ENCODE data around the gene CLHC1. TPM values are rescaled to one million over a fixed set of nuclear protein-coding genes. Genes with fewer than 3 reads are reported as not detected.

CLHC1 gene
- total and polyA plus RNA-seq, 12 donors = 4.7 to 21.3 (median 10.5) TPM

DNA sequence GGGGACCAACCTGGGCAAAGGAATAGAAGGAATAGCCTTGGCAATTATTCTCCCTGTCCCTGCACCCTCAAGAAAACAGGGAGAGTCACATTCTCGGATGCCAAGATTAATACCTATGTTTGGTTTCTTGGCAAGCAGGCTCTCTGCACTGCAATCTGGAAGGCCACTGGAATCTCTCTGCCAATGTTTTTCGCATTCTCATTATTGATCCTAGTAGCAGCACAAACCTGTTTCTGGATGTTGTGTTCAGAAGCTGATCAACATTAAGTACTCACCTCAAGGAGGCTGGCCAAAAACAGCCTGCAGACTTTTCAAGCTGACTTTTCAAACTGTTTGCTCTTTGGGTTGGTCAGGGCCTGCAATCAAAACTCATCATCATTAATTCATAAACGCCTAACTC, 62.2 kb downstream of the CLHC1 start:
- H3K27ac ChIP-seq = no peak overlapping the region

DNA sequence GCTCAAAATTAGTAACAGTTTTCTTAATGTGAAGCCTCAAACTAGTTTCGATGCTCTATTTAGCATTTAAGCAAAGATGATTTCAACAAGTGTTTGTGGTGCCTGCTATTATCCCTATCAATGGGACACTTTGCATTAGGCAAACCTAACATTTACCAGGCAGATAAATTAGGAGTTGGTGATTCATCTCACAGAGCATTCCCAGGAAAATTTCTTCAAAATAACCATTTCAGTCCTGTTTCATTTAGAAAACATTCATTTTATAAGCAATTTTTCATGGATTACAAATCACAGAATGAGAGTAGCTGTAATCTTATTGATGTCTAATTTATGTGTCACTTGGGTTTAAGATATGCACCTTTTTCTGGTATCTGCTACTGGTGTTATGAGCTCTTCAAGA, 62.7 kb downstream of the CLHC1 start:
- H3K27ac ChIP-seq = no peak overlapping the region

More for the DNA sequence above, 62.2 kb downstream of the CLHC1 start:
- intact Hi-C loops (cut with DNase I) = loop anchor here (5.0 to 10.0 kb wide), 4 partner anchors 123 to 265 kb away; no protein-coding TSS in a partner anchor
- Histone ChIP-seq H3K4me3 (no peak overlapping the region), H3K4me1 (replicated peaks in 1 of 2) (peaks cover 0 to 24% of the 10 kb centered on the region in 2 donors), H3K9me3 (replicated peaks in 1 of 3) (no peaks in the 10 kb centered on the region), H3K27me3 (no peaks in the 10 kb centered on the region), H3K36me3 (replicated peaks in 1 of 2) (no peaks in the 10 kb centered on the region)
- TF ChIP-seq, protein P1, sequence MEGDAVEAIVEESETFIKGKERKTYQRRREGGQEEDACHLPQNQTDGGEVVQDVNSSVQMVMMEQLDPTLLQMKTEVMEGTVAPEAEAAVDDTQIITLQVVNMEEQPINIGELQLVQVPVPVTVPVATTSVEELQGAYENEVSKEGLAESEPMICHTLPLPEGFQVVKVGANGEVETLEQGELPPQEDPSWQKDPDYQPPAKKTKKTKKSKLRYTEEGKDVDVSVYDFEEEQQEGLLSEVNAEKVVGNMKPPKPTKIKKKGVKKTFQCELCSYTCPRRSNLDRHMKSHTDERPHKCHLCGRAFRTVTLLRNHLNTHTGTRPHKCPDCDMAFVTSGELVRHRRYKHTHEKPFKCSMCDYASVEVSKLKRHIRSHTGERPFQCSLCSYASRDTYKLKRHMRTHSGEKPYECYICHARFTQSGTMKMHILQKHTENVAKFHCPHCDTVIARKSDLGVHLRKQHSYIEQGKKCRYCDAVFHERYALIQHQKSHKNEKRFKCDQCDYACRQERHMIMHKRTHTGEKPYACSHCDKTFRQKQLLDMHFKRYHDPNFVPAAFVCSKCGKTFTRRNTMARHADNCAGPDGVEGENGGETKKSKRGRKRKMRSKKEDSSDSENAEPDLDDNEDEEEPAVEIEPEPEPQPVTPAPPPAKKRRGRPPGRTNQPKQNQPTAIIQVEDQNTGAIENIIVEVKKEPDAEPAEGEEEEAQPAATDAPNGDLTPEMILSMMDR (IDR thresholded peaks at IDR 0.05) = no peak
- no peak for TF ChIP-seq POLR2A (IDR thresholded peaks at IDR 0.05)
- no peak for DNase-seq
- 58 to 72% (median 69%) methylated on average over 3 of the region's 3 CpGs for WGBS, 4 donors

DNA sequence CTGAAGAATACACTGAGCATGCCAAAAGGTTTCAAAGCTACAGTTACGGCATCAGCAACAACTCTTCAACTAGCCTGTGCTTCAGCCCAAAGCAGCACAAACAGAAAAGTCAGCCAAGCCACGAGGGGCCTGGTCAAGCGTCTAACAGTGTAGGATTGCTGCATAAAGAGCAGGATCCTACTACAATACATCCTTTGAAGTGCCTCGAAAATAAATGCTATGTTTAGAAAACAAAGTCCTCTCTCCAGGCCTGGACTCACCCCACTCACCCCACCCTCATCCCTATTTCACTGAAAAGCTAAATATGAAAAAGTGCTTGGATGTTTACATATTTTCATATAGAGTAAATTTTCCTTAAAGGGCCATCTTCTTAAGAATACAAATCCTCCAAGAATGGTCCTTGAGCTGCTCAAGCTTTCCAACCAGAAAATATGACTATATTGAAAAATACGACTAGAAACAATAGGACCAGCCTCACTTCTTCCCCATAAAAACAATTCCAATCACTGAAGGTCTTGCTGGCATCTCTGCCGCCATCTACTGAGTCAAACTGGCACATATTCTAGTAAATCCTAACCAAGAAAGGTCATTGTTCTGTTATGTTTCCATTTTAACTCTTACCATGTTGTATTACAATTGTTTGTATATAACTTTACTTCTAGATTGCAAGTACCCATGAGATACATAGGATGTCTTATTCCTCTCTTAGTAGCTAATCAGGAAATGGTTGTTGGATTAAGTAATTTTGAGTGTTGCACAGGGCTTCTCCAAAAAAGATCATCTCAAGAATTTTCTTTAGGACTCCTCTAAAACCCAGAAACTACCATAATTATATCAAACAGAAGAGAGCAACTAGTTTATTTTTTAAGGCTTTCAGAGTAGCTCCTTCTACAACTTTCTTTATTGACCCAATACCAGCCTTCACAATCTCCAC, 63.6 kb downstream of the CLHC1 start:
- intact Hi-C loops (cut with DNase I) = loop anchor here (5.0 to 10.0 kb wide), 3 partner anchors 121 to 154 kb away; no protein-coding TSS in a partner anchor

More for the DNA sequence above, 62.7 kb downstream of the CLHC1 start:
- TF ChIP-seq, protein P1 (IDR thresholded peaks at IDR 0.05) = no peak
- no peak for TF ChIP-seq POLR2A (IDR thresholded peaks at IDR 0.05)
- no peak overlapping the region for H3K4me3 ChIP-seq
- peaks cover 0 to 22% of the 10 kb centered on the region in 2 donors for H3K4me1 ChIP-seq (replicated peaks in 1 of 2)
- H3K36me3 ChIP-seq (replicated peaks in 1 of 2) = no peaks in the 10 kb centered on the region
- no peaks in the 10 kb centered on the region for H3K27me3 ChIP-seq
- DNase-seq = no peak
- 78 to 93% (median 92%) methylated on average over 1 of the region's 1 CpG for WGBS, 4 donors
- intact Hi-C loops (cut with DNase I) = loop anchor here (5.0 to 10.0 kb wide), 3 partner anchors 122 to 155 kb away; no protein-coding TSS in a partner anchor
- no peaks in the 10 kb centered on the region for H3K9me3 ChIP-seq (replicated peaks in 1 of 3)

DNA sequence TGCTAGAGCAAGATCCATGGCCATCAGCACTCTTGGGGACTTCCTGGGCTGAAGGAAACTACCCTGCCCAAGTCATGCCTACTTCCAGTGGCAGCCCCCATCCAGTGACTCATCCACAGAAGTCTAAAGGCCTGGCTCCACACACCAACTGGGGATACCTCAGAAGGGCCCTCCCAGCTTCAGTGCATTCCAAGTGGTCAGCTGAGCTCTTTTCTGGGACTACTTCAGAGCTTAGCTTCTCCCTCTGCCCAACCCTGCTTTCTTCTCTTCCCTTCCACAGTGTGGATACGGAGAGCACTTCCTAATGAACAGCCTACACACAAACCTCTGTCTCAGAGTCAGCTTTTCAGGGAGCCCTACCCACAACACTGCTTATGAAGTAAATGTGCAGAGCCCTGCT, 66.5 kb downstream of the CLHC1 start:
- DNase-seq = no peak
- Histone ChIP-seq H3K4me1 (replicated peaks in 1 of 2) (peaks cover 0 to 33% of the 10 kb centered on the region in 2 donors), H3K27me3 (no peaks in the 10 kb centered on the region), H3K27ac (no peak overlapping the region), H3K36me3 (replicated peaks in 1 of 2) (no peaks in the 10 kb centered on the region), H3K9me3 (replicated peaks in 1 of 3) (no peaks in the 10 kb centered on the region), H3K4me3 (no peak overlapping the region)
- intact Hi-C loops (cut with DNase I) = loop anchor here (5.0 to 10.0 kb wide), 3 partner anchors 118 to 151 kb away; no protein-coding TSS in a partner anchor
- WGBS, 4 donors = 85 to 100% (median 96%) methylated on average over 1 of the region's 1 CpG
- TF ChIP-seq, protein P1 (IDR thresholded peaks at IDR 0.05) = no peak
- TF ChIP-seq POLR2A (IDR thresholded peaks at IDR 0.05) = no peak

More for the DNA sequence above, 63.6 kb downstream of the CLHC1 start:
- H3K4me1 ChIP-seq (replicated peaks in 1 of 2) = peaks cover 0 to 16% of the 10 kb centered on the region in 2 donors
- H3K36me3 ChIP-seq (replicated peaks in 1 of 2) = no peaks in the 10 kb centered on the region
- H3K27me3 ChIP-seq = no peaks in the 10 kb centered on the region
- 36 to 41% (median 38%) methylated on average over 6 of the region's 6 CpGs for WGBS, 4 donors
- H3K9me3 ChIP-seq (replicated peaks in 1 of 3) = no peaks in the 10 kb centered on the region
- TF ChIP-seq POLR2A (IDR thresholded peaks at IDR 0.05) = no peak
- TF ChIP-seq, protein P1 (IDR thresholded peaks at IDR 0.05) = peak; percentile 32 to 90 (median 84)
- peak; percentile 46 to 85 (median 64) for DNase-seq
- peak overlapping the region in 1 of 5 donors; percentile 20 for H3K27ac ChIP-seq
- H3K4me3 ChIP-seq = no peak overlapping the region
